Nucleus accumbens (tissue), 56 donors: Measurements from ENCODE around the gene LCN2.

ENCODE experiments used
- DNase-seq, 56 donors: peaks; one replicate each; lab custom pipeline; 2025; lab: John Stamatoyannopoulos, UW

LCN2 gene

DNA sequence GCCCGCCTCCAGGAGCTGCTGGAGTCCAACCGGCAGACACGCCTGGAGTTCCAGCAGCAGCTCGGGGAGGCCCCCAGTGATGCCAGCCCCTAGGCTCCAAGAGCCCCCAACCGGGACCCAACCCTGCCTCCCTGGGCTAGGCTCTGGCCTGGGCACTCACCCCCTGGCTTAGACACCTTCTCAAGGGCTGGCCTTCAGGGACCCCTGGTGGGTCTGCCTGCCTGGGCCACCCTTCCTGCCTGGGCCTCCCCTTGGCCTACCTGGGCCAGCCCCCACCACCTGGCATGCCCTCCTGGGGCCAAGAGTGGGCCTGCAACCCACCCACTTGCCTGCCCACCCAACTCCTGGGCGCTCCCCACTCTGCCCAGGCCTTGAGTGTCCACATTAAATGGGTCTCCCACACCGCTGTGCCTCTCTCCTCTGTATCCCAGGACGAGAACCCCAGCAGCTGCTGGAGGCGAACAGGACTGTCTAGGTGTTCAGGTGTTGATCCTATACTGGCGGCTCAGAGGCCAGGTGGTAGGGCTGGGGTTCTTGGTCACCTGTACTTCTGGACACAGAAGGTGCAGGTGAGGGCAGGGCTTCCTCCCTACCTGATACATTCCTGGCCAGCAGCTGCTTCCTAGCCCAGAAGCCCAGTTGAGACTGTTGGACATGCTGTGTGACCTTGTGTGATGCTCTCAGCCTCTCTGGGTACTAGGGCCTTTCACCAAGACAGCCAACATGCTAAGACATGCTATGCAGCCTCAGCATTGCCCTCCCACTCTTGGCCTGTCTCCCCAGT lies 14.5 kb downstream of the LCN2 start:
- DNase-seq = no peak

GRCh38 chr9:128164307-128164885 lies 15.1 kb downstream of the LCN2 start:
- no peak for DNase-seq

DNA sequence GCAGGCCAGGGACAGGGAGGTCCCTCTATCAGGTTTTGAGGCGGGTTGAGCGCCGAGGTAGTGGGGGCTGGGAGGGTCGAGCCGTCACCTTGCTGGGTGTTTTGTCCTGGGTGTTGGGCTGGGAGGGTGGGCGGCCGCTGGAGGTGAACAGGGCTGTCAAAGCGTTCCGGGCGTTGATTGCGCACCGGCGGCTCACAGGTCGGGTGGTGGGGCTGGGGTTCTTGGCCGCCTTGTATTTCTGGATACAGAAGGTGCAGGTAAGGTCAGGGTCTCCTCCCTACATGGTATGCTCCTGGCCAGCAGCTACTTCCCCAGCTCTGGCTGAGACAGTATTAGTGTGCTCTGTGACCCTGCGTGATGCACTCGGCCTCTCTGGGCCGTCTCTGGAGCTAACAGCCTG lies 16.9 kb downstream of the LCN2 start:
- DNase-seq = no peak

DNA sequence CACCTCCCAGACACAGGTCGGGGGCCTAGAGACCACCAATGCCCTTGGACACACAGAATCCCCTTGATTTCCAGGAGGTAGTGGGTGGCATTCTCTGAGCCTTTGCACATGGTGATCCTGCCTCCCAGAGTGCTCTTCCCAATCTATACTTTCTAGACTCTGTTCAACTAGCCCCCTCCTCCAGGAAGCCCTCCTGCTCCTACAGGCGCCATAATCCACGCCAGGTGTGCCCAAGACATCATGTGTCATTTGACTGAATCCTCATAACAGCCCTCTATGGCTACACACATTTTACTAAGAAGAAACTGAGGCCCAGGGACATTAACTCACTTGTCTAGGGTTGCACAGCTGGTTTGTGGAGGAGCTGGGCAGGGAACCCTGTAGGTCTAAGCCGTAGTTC lies 18.0 kb downstream of the LCN2 start:
- DNase-seq = no peak

- DNase-seq = no peak
Measured at GRCh38 chr9:128168731-128169308, 19.6 kb downstream of the LCN2 start.

- DNase-seq = no peak
Measured at GRCh38 chr9:128169492-128169891, 20.2 kb downstream of the LCN2 start.

GRCh38 chr9:128169925-128170324 lies 20.7 kb downstream of the LCN2 start:
- peak in 13 of 56 donors; percentile 2 to 44 (median 17) for DNase-seq

DNA sequence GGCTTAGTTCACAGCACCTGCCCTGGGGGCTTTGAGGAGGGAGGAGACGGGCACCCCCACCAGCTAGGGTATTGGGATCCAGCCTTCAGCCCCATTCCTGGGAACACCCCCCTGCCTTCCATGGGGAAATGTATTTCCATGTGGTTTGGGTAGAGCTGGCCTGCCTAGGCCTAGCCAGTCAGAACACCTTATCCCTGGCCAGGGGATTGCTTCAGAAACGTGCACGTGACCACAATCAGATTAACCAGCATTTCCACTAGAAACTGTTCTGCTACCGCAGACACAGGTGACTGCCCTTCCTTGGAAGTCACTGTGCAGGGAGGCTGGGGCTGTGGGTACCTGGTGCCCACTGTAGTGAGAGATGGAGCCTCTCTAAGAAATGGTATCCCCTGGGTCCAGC lies 24.8 kb downstream of the LCN2 start:
- DNase-seq = no peak

DNA sequence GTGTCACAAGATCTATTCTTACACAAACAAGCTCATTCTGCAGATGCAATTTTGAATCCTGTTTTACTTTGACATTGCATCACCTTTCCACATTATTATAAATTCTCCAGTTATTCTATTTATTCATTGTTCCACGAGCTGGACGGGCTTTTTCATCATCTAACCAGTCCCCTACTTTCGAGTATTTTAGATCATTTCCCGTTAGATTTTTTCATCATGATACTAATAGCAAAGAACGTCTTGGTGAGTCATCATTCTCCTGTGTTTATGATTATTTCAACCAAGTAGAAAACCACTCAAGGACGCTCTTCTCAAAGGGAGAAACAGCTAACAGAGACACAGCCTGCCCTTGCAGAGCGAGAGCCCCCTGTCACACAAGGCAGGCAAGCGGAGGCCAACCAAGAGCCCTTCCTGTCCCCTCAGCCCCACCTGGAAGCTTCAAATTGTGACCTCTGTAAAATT lies 25.9 kb downstream of the LCN2 start:
- DNase-seq = no peak

DNA sequence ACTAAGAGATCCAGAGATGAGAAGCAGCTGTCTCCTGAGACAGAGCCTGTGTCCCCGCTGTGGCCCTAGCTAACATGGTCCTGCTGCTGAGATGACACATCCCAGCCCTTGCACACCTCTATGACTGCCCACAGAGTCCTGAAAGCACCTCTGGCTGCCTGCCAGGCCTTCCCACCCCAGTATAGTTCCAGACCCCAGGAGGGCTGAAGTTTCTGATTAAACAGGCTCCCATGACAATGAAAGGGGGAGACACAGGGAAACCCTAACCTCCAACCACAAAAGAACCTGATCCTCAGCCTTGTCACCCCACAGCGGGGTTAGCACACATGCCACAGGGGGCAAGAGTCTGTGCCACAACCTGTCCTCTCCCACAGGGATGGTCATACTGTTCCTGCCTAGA lies 26.5 kb downstream of the LCN2 start:
- no peak for DNase-seq

DNA sequence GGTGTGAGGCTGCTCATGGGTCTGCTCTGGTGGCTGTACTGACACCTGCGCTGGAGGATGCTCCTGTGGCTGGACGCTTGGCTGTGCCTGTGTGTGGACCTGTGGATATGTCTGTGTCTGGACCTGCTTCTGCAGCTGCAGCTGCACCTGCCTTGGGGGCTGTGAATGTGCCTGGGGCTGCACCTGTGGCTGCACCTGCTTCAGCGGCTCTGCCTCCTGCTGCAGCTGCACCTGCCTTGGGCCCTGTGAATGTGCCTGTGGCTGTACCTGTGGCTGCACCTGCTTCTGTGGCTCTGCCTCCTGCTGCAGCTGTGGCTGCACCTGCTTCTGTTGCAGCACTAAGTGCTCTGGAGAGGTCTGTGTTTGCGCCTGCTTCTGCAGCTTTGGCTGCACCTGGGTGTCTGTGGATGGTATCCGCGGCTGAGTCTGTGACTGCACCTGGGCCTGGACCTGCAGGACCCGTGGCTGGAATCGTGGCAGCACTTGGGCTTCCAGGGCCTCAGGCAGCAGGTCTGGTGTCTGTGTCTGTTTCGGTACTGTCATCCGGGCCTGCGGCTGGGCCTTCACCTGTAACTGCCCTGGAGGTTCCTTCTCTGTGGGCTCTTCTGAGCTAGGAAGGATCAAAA lies 29.7 kb downstream of the LCN2 start:
- DNase-seq = no peak

- no peak for DNase-seq
Measured at GRCh38 chr9:128180001-128180400, 30.7 kb downstream of the LCN2 start.

DNA sequence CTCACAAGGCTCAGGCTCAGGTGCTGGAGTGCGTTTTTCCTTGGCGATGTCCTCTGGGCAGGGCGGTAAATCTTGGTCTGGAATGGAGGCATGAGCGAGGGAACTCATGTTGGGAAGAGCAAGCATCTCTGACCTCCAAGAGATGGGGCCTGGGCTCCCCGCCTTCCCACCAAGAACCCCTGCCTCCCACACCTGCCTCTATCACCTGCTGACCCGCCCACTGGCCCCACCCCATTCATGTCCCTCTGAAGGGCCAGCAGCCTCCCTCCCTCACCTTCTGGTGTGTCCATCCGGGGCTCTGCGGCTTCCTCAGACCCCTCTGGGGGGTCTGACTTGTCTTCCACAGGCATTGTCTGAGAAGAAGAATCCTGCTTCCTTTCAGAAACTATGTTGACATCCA lies 31.2 kb downstream of the LCN2 start:
- no peak for DNase-seq

DNA sequence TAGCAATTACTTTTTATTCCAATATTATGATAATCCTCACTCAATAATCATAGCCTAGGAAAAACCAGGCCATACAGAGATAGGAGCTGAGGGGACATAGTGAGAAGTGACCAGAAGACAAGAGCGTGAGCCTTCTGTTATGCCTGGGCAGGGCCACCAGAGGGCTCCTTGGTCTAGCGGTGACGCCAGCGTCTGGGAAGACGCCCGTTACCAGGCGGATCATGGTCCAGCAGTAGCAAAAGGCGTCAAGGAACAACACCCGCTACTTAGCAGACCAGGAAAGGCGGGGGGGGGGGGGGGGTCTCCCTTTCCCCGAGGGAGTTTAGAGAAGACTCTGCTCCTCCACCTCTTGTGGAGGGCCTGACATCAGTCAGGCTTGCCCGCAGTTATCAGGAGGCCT lies 32.2 kb downstream of the LCN2 start:
- peak in 19 of 56 donors; percentile 3 to 66 (median 29) for DNase-seq

GRCh38 chr9:128182893-128183588 lies 33.8 kb downstream of the LCN2 start:
- DNase-seq = no peak

DNA sequence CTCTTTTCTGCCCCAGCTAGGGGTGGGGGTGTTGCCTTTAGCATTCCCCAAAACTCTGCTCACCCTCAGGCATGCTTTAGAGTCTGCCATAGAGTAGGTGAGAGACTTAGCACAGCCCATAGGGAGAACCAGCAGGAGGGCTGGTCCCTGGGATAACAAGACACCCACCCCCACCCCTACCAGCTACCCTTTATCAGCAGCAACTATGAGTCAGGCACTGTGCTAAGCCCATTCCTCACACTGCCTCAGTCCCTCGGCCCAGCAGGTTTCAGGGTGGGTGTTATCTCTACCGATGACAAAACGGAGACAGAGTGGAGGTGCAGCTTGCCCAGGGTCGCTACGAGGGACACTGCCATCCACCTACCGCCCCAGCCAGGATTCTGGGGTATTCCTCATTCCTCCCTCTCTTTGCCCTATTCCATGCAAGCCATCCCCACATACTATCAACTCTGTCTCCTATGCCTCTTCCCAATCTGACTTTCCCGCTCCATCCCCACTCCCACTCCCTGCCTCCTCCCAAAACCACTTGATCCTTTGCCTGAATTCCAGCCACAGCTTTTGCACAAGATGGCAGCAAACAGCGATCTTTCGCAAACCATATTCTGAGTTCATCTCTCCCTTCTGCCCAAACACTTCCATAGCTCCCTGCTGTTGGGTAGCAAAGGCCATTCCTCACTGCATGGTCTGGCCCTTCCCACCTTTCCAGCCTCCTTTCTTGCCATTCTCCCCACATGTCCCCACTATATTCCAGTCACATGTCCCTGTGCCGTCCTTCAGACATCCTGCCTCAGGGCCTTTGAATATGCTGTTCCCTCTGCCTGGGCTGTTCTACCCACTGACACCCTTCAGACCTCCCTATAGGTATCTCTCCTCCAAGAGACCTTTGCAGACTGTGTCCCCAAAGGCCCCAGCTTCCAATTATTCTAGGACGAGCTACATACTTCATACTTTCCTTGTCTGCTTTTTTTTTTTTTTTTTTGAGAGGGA lies 37.0 kb downstream of the LCN2 start:
- no peak for DNase-seq

- no peak for DNase-seq
Measured at GRCh38 chr9:128187361-128187760, 38.1 kb downstream of the LCN2 start.

- DNase-seq = no peak
Measured at GRCh38 chr9:128188209-128188608, 39.0 kb downstream of the LCN2 start.

DNA sequence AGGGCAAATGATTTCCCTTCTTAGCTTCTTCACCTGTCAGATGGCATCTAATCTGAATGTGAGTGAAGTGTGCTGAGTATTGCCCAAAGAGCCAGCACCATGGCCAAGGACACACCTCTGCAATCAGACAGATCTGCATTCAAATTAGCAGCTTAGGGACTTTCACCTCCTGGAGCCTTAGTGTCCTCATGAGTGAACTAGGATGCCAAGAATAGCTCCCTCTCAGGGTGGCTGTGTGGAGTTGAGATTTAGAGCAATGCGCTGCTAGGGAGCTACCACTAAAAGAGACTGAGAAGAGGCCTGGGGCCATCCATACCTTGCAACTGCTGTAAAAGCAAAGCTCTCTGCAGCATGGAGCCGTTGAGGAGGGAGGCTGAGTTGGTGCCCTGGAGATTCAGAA lies 40.8 kb downstream of the LCN2 start:
- peak in 1 of 56 donors; percentile 8 for DNase-seq
